HG03460 (cell line): ENCODE data around the gene CCDC148.
"Not testable (repeated sequence)": the region's sequence is repeated elsewhere in the genome, so short reads cannot be mapped to it uniquely, and the experiment has no call there.

Source experiments
- ATAC-seq: cut with Tn5 transposase; IDR thresholded peaks from one replicate; pipeline ENCODE4 v1.9.1; 2021; ENCODE audit not compliant: unreplicated experiment

Gene CCDC148

DNA sequence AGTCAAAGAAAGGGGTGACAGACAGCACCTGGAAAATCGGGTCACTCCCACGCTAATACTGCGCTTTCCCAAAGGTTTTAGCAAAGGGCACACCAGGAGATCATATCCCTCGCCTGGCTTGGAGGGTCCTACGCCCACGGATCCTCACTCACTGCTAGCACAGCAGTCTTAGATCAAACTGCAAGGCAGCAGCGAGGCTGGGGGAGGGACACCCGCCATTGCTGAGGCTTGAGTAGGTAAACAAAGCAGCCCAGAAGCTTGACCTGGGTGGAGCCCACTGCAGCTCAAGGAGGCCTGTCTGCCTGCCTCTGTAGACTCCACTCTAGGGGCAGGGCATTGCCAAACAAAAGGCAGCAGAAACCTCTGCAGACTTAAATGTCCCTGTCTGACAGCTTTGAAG, 233.5 kb downstream of the CCDC148 start:
- ATAC-seq, result not testable (repeated sequence)

GRCh38 chr2:158221063-158222020, 235.2 kb downstream of the CCDC148 start:
- ATAC-seq, result no peak

DNA sequence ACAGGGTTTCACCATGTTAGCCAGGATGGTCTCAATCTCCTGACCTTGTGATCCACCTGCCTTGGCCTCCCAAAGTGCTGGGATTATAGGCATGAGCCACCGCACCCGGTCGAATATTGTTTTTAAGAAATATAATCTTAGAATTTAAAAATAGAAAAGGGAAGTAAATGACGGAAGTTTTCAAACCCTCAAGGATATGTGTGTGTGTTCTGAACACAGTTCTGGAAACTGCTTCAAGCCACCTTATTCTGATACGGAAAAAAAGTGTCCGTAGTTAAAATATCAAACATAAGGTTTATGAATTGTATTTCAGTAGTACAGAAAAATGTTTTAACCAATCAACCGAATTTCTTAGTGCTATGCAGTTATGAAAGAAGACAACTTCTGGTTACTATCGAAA, 239.0 kb downstream of the CCDC148 start:
- ATAC-seq, result no peak

DNA sequence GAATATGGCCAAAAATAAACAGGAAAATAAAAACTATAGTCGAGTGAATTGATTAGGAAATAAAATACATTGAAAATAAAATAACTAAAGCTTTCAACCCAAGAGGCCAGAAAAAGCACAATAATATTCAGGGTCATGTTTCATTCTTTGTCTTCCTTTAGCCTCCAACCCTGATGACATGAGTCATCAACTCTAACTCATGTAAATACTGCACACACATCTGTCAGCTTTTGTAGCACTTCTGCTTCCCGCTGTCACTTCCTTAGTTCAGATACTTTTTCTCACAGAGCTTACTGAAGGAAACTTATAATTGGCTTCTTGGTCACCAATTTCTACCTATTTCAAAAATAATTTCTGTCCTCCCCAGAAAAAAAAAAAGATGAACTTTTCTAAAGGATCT, 242.1 kb downstream of the CCDC148 start:
- ATAC-seq, result peak; percentile 87

GRCh38 chr2:158213773-158214172, 242.8 kb downstream of the CCDC148 start:
- no peak for ATAC-seq

DNA sequence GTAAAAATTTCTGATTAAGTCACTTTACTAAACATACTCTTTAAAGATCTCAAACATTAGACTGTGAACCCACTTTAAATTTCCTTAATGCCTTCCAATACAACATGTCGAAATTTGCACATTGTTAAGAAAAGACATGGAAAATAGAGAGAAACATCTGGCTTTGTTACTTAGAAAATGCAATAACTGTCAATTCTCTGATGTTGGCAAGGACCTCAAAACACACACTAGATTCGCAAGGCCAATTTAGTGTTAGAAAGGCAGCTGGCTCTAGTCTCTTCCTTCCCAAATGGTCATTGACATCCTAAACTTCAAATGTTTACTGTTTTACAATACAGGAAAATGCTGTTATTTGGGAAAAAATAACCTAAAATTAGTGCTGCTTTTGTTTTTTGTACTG, 244.3 kb downstream of the CCDC148 start:
- ATAC-seq, result no peak

- no peak for ATAC-seq
Observed at GRCh38 chr2:158211502-158211901, 245.1 kb downstream of the CCDC148 start.

DNA sequence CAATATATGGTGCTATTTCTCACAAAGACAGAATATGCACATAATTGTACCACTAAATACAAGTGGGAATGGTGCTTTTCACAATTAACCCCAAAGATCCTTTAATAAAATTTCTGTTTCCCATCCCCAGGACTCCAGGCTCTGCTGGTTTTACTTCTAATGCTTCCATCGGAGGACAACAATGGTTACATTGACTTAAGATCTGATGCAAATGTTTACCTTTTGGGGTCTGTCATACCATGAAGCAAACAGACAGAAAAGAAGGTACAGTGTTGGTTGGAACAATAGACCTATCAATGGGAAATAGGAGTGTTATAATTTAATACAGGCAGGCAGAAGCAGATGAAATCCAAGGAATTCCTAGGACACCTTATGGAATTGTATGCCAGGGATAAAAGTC, 249.2 kb downstream of the CCDC148 start:
- no peak for ATAC-seq

DNA sequence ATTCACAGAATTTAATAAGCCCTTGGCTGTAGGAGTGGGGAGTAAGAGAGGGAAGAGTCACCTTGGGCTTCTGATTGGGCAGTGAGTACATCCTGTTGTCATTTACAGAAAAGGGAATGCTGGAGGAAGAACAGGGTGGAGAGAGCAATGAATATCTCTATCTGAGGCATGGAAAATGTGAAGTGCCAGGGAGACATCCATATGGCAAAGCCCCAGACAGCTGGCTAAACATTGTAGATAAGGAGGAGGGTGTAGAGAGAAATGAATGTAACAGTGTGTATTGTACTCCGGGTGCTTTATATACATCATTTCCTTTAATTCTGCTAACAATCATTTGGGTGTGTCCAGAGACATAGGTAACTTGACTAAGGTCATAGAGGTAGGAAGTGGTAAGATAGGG, 251.3 kb downstream of the CCDC148 start:
- ATAC-seq, result no peak

DNA sequence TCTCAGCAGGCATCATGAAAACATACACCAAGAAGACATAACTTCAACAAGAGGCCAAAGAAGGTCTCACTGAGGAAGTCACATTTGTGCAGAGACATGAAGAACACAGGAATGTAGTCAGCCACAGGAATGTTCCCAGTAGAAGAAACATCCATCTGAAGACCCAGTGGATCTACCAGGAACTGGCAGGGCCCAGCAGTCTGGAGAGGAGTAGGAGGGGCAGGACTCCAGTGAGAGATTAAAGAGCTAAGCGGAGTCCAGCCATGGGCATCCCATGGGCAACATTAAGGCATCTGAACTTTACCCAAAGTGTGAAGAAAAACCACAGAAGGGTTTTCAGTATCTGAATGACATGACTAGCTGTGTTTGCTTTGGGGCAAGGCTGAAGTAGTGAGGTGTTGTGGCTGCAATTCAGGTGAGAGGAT, 251.8 kb downstream of the CCDC148 start:
- ATAC-seq, result peak; percentile 54

DNA sequence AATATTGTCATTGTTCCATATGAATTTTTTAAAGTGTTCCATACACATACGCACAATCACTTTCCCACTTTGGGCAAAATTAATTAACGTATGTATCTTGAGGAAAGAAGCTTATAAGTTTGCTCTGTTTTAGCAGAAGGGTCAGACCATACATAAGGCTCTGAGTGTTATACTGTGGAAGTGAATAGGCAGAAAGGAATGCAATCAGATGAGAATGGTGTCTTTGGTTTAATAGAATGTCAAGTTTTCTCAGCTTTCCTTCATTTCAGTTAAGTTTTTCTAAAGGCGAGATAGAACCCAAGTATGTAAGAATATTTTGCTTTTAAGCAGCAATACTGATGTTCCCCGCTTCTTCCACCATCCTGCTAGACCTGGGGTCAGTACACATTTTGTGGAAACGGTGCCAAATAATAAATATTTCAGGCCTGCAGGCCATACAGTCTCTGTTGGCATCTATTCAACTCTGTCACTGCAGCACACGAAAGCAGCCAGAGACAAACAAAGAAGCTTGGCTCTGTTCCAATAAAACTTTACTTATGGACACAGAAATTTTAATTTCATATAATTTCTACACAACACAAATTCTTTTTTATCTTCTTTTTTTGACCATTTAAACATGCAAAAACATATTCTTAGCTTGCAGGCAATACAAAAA, 254.3 kb downstream of the CCDC148 start:
- ATAC-seq, result no peak

DNA sequence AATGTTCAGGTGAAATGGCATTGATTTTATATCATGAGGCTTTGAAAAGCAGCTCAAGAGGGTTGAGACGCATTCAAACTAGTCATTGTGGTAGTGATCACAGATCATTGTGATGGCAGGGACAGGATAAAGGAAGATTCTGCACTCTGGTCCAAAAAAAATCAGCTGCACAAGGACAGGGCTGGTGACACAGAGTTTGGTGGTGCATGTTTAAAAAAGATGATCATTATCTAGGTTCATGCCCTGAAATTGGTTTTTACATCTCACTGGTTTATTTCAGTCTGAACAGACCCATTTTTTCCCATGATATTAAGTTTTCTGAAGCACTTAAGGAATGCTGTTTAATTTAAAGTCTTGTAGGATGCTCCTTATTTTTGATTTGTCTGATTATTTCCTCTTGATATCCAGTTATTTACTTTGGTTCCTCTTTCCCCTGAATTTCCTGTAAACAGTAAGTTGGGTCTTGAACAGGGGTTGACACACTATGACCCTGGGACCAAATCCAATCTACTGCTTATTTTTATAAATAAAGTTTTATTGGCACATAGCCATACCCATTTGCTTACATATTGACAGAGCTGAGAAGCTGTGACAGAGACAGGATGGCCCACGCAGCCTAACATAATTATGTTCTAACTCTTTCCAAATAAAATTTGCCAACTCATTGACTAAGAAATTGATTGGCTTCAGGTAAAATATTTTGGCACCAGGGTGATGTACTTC, 256.5 kb downstream of the CCDC148 start:
- ATAC-seq, result no peak

GRCh38 chr2:158197940-158198339, 258.6 kb downstream of the CCDC148 start:
- ATAC-seq, result no peak

DNA sequence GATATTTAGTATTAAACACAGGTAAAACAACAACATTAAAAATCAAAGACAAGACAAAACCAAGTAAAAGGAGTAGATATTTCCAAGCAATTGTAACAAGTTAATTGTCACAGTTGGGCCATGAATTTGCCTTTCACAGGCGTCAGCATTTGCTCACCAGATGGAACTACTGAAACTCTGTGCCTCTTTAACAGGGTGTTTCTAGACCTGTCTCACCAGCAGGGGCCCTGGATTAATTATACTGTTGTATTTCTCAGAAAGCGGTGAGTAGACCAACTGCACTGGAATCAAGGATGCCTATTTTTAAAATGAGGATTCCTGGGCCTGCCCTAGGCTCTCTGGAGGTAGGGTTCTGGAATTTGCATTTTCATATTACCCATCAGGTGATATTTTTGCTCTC, 262.3 kb downstream of the CCDC148 start:
- ATAC-seq, result no peak

DNA sequence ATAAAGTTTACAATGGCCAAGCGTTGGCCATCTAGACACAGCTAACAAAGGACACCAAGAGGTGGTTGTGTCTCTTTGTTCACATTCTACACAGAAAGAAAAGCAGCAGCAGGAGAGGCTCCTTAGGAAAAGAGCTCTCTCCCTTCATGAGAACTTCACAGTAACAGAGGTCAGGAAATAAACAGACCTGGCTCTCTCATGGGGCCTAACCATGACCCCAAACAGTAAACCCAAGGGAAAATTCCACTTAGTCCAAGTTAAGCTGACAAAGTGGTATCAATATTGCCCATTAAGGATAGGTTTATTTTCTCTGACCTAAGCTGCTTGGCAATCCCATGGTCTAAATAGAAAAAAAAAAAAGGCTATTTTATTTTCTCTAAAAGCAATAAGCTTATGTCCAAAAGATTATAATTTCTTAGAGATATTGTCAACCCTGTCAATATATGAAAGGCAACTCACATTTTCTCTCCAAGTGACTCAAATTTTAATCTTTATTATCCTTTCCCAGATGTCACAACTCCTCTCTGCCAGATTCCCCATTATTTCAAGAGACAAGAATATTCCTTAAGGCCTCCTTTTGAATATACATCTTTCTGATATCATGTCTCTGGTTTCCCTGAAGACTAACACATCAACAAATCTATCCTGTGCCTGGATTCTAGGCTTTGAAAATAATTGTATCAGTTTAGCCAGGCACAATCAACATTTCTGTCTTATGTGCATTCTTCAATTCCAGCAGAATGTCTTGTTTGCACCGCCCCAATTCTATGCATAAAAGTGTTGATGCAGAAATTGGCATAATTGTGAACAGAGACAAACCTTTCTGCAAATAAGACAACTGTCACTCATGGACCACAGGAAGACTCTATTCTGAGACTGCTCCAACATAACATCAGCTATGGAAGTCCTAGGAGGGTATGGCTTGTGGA, 263.8 kb downstream of the CCDC148 start:
- ATAC-seq, result no peak

GRCh38 chr2:158191076-158191895, 265.3 kb downstream of the CCDC148 start:
- peak; percentile 77 for ATAC-seq

GRCh38 chr2:158189526-158189925, 267.0 kb downstream of the CCDC148 start:
- peak; percentile 52 for ATAC-seq

DNA sequence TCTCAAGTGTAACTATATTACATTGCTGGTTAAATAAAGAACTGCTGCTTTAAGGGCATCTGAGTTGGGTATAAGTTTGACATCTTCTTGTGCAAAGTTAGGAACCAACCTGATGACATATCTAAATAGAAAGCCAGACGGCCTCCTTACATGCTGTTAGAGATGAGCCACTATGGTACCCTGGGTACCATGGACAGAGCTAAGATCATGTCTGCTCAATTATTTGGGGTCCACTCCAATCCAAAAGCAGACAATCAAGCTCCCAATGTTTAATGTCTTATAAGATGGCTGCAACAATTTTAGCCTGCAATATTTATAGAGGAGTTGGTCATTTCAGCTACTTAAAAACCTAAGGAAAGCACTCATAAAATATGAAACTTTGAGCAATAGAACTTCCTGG, 268.6 kb downstream of the CCDC148 start:
- ATAC-seq, result no peak

GRCh38 chr2:158184556-158185343, 271.8 kb downstream of the CCDC148 start:
- ATAC-seq, result no peak
